ENCODE data around the gene PPFIBP1. TPM values are rescaled to one million over a fixed set of nuclear protein-coding genes. Genes with fewer than 3 reads are reported as not detected.
"Not testable (repeated sequence)": the region's sequence is repeated elsewhere in the genome, so short reads cannot be mapped to it uniquely, and the experiment has no call there.

PPFIBP1 gene
- total RNA-seq, 2 experiments from 2014 or later = 7.3 to 9.7 TPM

GRCh38 chr12:27583981-27584380 lies 60.0 kb downstream of the PPFIBP1 start:
- H3K9me3 Mint-ChIP-seq = no peaks in the 10 kb centered on the region
- no peaks in the 10 kb centered on the region for H3K27me3 Mint-ChIP-seq
- DNase-seq = no peak
- no peaks in the 10 kb centered on the region for H3K36me3 Mint-ChIP-seq (ENCODE audit: low read depth)
- H3K27ac Mint-ChIP-seq = no peak overlapping the region
- no peak overlapping the region for H3K4me3 Mint-ChIP-seq
- peaks cover 12% of the 10 kb centered on the region for H3K4me1 Mint-ChIP-seq
- CTCF ChIA-PET = no interaction called here
- POLR2A ChIA-PET = no interaction called here

DNA sequence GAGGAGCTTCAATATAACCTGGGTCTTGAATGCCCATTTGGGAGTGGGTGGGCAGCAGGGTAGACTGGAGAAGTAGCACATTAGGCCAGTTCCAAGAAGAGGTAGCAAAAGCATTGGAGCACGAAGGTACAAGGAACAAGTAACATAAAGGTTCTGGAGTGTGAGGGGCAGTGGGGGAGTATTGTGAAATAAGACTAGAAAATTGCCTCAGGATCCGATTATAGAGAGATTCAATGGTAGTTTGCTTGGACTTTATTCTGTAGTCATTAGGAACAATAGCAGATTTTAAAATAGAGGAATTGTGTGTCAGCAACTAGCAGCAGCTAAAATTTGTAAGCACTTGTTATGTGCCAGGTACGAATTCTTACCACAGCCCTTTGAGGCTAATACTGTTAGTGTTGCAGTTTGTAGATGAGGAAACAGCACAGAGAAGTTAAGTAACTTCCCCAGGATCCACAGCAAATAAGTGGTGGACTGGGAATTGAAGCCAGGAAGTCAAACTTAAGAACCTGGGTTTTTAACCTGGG lies 61.8 kb downstream of the PPFIBP1 start:
- CTCF ChIA-PET = no interaction called here
- no peak overlapping the region for H3K27ac Mint-ChIP-seq
- peaks cover 12% of the 10 kb centered on the region for H3K4me1 Mint-ChIP-seq
- no peak overlapping the region for H3K4me3 Mint-ChIP-seq
- H3K9me3 Mint-ChIP-seq = no peaks in the 10 kb centered on the region
- POLR2A ChIA-PET = no interaction called here
- no peaks in the 10 kb centered on the region for H3K27me3 Mint-ChIP-seq
- no peak for DNase-seq
- H3K36me3 Mint-ChIP-seq (ENCODE audit: low read depth) = no peaks in the 10 kb centered on the region

DNA sequence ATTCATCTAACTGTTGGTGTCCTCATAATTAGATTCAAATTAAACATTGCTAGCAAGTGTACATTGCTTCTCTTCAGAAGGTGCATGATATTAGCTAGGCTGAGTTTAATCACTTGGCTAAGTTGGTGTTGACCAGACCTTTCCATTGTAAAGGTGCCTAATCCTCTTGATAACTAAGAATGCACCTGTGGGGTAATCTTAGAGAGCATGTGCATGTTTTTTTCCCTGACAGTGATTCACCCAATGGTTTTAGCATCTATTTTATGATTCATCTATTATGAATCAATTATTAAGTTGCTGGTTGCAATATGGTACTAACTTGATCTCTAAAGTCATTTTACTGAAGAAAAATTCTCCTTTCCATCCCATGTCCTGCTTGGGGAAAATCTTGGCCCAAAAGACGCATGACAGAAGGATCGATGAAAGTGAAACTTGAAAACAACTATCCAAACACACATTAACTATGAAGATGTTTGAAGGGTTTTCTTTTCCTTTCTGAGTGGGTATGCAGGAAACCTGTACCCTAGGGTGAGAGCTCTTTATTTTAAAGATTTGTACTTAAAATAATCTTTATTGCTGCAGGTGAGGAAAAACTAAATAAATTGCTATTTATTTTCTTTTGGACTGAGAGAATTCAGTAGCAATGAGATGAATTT lies 64.2 kb downstream of the PPFIBP1 start:
- Mint-ChIP-seq H3K4me1 (peaks cover 12% of the 10 kb centered on the region), H3K4me3 (peak overlapping the region; percentile 50)
- H3K27ac Mint-ChIP-seq; POLR2A ChIA-PET; CTCF ChIA-PET; H3K9me3 Mint-ChIP-seq; H3K27me3 Mint-ChIP-seq; DNase-seq; H3K36me3 Mint-ChIP-seq (ENCODE audit: low read depth): not testable (repeated sequence)

DNA sequence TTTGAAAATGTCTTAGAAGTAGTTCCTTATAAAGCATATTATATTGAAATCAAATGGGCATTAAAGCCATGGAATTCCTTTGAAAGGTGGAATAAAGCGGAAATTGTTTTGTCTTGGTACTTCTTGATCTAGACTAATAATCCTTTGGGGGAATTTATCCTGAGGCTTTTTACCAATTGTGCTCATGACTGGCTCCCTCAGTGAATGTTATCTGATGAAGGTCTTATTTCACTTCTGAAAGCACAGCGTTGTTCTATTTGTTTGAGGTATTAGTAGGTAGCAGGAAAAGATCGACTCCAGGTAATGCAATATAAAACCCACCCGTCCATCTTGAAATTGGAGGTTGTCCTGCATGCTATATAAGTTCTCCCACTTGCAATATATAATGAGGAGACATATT lies 64.8 kb downstream of the PPFIBP1 start:
- no peaks in the 10 kb centered on the region for H3K9me3 Mint-ChIP-seq
- no peak overlapping the region for H3K4me3 Mint-ChIP-seq
- DNase-seq = no peak
- H3K36me3 Mint-ChIP-seq (ENCODE audit: low read depth) = no peaks in the 10 kb centered on the region
- POLR2A ChIA-PET = no interaction called here
- peaks cover 12% of the 10 kb centered on the region for H3K4me1 Mint-ChIP-seq
- H3K27ac Mint-ChIP-seq = no peak overlapping the region
- CTCF ChIA-PET = no interaction called here
- H3K27me3 Mint-ChIP-seq = peaks cover 3% of the 10 kb centered on the region

GRCh38 chr12:27589419-27589818 lies 65.4 kb downstream of the PPFIBP1 start:
- ChIA-PET POLR2A (no interaction called here), CTCF (no interaction called here)
- DNase-seq = no peak
- H3K27me3 Mint-ChIP-seq = peaks cover 3% of the 10 kb centered on the region
- no peaks in the 10 kb centered on the region for H3K36me3 Mint-ChIP-seq (ENCODE audit: low read depth)
- H3K9me3 Mint-ChIP-seq = no peaks in the 10 kb centered on the region
- H3K27ac Mint-ChIP-seq = no peak overlapping the region
- H3K4me1 Mint-ChIP-seq = peaks cover 12% of the 10 kb centered on the region
- no peak overlapping the region for H3K4me3 Mint-ChIP-seq

- H3K4me3 Mint-ChIP-seq; H3K36me3 Mint-ChIP-seq (ENCODE audit: low read depth); H3K9me3 Mint-ChIP-seq; H3K27ac Mint-ChIP-seq; CTCF ChIA-PET; POLR2A ChIA-PET; H3K27me3 Mint-ChIP-seq; DNase-seq: not testable (repeated sequence)
- peaks cover 12% of the 10 kb centered on the region for H3K4me1 Mint-ChIP-seq
Observed at GRCh38 chr12:27591698-27592097, 67.7 kb downstream of the PPFIBP1 start.

GRCh38 chr12:27592548-27592947 lies 68.5 kb downstream of the PPFIBP1 start:
- H3K36me3 Mint-ChIP-seq (ENCODE audit: low read depth) = no peaks in the 10 kb centered on the region
- DNase-seq = no peak
- no peak overlapping the region for H3K27ac Mint-ChIP-seq
- peaks cover 4% of the 10 kb centered on the region for H3K9me3 Mint-ChIP-seq
- H3K4me3 Mint-ChIP-seq = no peak overlapping the region
- ChIA-PET POLR2A (no interaction called here), CTCF (no interaction called here)
- peaks cover 12% of the 10 kb centered on the region for H3K4me1 Mint-ChIP-seq
- peaks cover 3% of the 10 kb centered on the region for H3K27me3 Mint-ChIP-seq

- POLR2A ChIA-PET = no interaction called here
Observed at GRCh38 chr12:27593266-27593665, 69.3 kb downstream of the PPFIBP1 start.

GRCh38 chr12:27595231-27595642 lies 71.2 kb downstream of the PPFIBP1 start:
- Mint-ChIP-seq H3K4me3 (no peak overlapping the region), H3K27me3 (peaks cover 4% of the 10 kb centered on the region), H3K9me3 (peaks cover 6% of the 10 kb centered on the region), H3K4me1 (no peaks in the 10 kb centered on the region), H3K36me3 (ENCODE audit: low read depth) (no peaks in the 10 kb centered on the region), H3K27ac (no peak overlapping the region)
- DNase-seq = no peak
- CTCF ChIA-PET = no interaction called here
- POLR2A ChIA-PET = no interaction called here

More at GRCh38 chr12:27593266-27593665, 69.3 kb downstream of the PPFIBP1 start:
- H3K4me1 Mint-ChIP-seq = peaks cover 5% of the 10 kb centered on the region
- CTCF ChIA-PET = no interaction called here
- no peaks in the 10 kb centered on the region for H3K36me3 Mint-ChIP-seq (ENCODE audit: low read depth)
- H3K27me3 Mint-ChIP-seq = peaks cover 4% of the 10 kb centered on the region
- H3K4me3 Mint-ChIP-seq = no peak overlapping the region
- H3K9me3 Mint-ChIP-seq = peaks cover 6% of the 10 kb centered on the region
- no peak overlapping the region for H3K27ac Mint-ChIP-seq
- DNase-seq = no peak

- POLR2A ChIA-PET; H3K4me1 Mint-ChIP-seq; H3K9me3 Mint-ChIP-seq; H3K4me3 Mint-ChIP-seq; DNase-seq; H3K36me3 Mint-ChIP-seq (ENCODE audit: low read depth); CTCF ChIA-PET; H3K27ac Mint-ChIP-seq; H3K27me3 Mint-ChIP-seq: not testable (repeated sequence)
Observed at GRCh38 chr12:27598866-27599265, 74.9 kb downstream of the PPFIBP1 start.

DNA sequence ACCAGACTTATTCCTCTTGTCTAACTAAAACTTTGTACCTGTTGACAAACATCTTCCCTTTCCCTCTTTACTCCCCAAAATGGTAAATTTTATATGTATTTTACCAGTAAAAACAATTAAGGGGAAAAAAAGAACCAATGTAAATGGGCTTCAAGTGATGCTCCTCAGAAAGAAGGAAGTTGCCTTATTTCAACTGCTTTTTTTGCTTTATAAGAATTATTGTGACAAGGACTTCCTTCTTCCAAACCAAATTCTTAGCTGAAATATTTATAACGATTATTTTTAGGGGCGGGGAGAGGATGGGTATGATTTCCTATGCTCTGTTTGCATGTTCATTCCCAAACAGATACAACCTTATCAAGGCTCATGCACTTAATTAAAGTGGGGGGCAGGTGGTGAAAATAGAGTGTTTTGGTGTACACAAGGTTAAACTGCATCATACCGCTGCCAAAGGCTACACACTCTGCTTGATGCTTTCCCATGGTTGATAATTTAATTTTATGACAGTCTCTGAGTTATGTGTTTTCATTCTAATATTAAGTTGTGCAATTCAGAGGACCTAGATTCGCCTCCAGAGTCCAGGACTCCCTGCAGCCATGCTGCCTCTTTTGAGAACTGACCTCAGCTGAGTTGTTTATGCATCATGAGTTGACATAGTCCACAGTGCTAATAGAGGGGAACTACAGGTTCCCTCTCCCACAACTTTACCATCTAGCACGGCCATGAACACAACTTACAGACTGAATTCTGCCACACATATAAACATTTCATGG lies 77.2 kb downstream of the PPFIBP1 start:
- POLR2A ChIA-PET; H3K27me3 Mint-ChIP-seq; H3K4me3 Mint-ChIP-seq; H3K27ac Mint-ChIP-seq; H3K9me3 Mint-ChIP-seq; H3K36me3 Mint-ChIP-seq (ENCODE audit: low read depth); CTCF ChIA-PET; H3K4me1 Mint-ChIP-seq; DNase-seq: not testable (repeated sequence)

DNA sequence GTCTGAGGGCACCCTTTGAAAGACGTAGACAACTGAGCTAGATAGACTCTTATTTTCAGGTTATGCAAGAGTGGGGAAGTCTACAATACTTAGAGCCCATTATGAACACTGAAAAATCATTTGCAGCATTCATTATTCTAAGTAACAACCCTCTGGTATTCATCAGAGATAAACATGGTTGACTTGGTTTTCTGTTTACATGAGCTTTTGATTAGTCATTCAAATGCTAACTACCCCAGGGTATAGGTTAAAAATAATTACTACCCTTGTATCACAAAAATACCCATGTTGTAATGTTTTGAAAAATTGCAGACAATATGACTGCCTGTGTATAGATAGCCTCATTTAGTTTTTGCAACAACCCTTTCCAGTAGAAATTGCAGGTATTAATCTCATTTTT lies 78.5 kb downstream of the PPFIBP1 start:
- Mint-ChIP-seq H3K27me3 (peaks cover 1% of the 10 kb centered on the region), H3K36me3 (ENCODE audit: low read depth) (no peaks in the 10 kb centered on the region), H3K9me3 (peaks cover 4% of the 10 kb centered on the region), H3K4me3 (no peak overlapping the region), H3K4me1 (no peaks in the 10 kb centered on the region), H3K27ac (no peak overlapping the region)
- POLR2A ChIA-PET = no interaction called here
- CTCF ChIA-PET = no interaction called here
- DNase-seq = no peak

GRCh38 chr12:27604431-27604830 lies 80.4 kb downstream of the PPFIBP1 start:
- POLR2A ChIA-PET = no interaction called here
- Mint-ChIP-seq H3K27ac (no peak overlapping the region), H3K27me3 (peaks cover 3% of the 10 kb centered on the region), H3K4me1 (no peaks in the 10 kb centered on the region), H3K4me3 (no peak overlapping the region), H3K36me3 (ENCODE audit: low read depth) (no peaks in the 10 kb centered on the region), H3K9me3 (peaks cover 2% of the 10 kb centered on the region)
- CTCF ChIA-PET = no interaction called here
- no peak for DNase-seq

GRCh38 chr12:27606986-27607385 lies 83.0 kb downstream of the PPFIBP1 start:
- H3K9me3 Mint-ChIP-seq = peaks cover 2% of the 10 kb centered on the region
- ChIA-PET POLR2A (no interaction called here), CTCF (no interaction called here)
- no peak for DNase-seq
- H3K27ac Mint-ChIP-seq = no peak overlapping the region
- no peaks in the 10 kb centered on the region for H3K36me3 Mint-ChIP-seq (ENCODE audit: low read depth)
- no peak overlapping the region for H3K4me3 Mint-ChIP-seq
- H3K27me3 Mint-ChIP-seq = peaks cover 3% of the 10 kb centered on the region
- H3K4me1 Mint-ChIP-seq = no peaks in the 10 kb centered on the region
